Measurements from ENCODE around the gene FAF1. TPM values are rescaled to one million over a fixed set of nuclear protein-coding genes. Genes with fewer than 3 reads are reported as not detected.

The FAF1 gene
- polyA plus RNA-seq, 1 of the 3 experiments (the other 2 are of a cell fraction), result 8.7 TPM

GRCh38 chr1:50966991-50967390 lies 6.9 kb upstream of the FAF1 start:
- Histone ChIP-seq H3K27ac (ENCODE audit: low read depth in 2 of 2, low read length in 1 of 2) (peak overlapping the region; percentile 95; a peak in 3 of 4 replicates), H3F3A (replicated peaks; ENCODE audit: insufficient read depth) (peaks cover 23% of the 10 kb centered on the region), H3K4me3 (ENCODE audit: low read depth in 2 of 2, low read length in 1 of 2) (peak overlapping the region; percentile 96; a peak in 3 of 4 replicates), H3K36me3 (replicated peaks in 1 of 2; ENCODE audit: control insufficient read depth in 1 of 2, insufficient read depth in 2 of 2, low read length in 1 of 2) (no peaks in the 10 kb centered on the region), H3K27me3 (ENCODE audit: insufficient read depth) (no peaks in the 10 kb centered on the region), H3K4me1 (ENCODE audit: control insufficient read depth in 1 of 2, insufficient read depth in 2 of 2, low read depth in 1 of 2, low read length in 1 of 2) (no peaks in the 10 kb centered on the region; a peak in 1 of 4 replicates), H3K4me2 (peak overlapping the region; percentile 96), H3K79me2 (ENCODE audit: insufficient read depth) (peaks cover 34% of the 10 kb centered on the region), H3K9ac (peak overlapping the region; percentile 86; the same call in 1 of the 2 replicates), H3K9me2 (no peaks in the 10 kb centered on the region), H2AFZ (ENCODE audit: low read depth) (peak overlapping the region; percentile 86; the same call in 1 of the 2 replicates), H3K9me3 (no peaks in the 10 kb centered on the region), H4K20me1 (ENCODE audit: insufficient read depth) (no peaks in the 10 kb centered on the region)
- 68% methylated on average over 3 of the region's 3 CpGs for WGBS (ENCODE audit: low lambda C conversion rate)
- ChIA-PET CTCF (no interaction called here), POLR2A (no interaction called here)
- no peak for DNase-seq
- TF ChIP-seq FOXJ3 (CRISPR knock-in tag; IDR thresholded peaks at IDR 0.05), result no peak
- TF ChIP-seq MAX (IDR thresholded peaks at IDR 0.05; ENCODE audit: low read depth), result no peak
- no peak for TF ChIP-seq MEF2A (IDR thresholded peaks at IDR 0.05; ENCODE audit: borderline replicate concordance, low read depth)
- no peak for TF ChIP-seq ELF1 (IDR thresholded peaks at IDR 0.05)
- TF ChIP-seq NRF1 (IDR thresholded peaks at IDR 0.05; ENCODE audit: low read depth, low read length), result no peak
- no peak for TF ChIP-seq RCOR1 (IDR thresholded peaks at IDR 0.05; ENCODE audit: low read length)
- no peak for TF ChIP-seq SMC3 (IDR thresholded peaks at IDR 0.05; ENCODE audit: low read depth, low read length)

DNA sequence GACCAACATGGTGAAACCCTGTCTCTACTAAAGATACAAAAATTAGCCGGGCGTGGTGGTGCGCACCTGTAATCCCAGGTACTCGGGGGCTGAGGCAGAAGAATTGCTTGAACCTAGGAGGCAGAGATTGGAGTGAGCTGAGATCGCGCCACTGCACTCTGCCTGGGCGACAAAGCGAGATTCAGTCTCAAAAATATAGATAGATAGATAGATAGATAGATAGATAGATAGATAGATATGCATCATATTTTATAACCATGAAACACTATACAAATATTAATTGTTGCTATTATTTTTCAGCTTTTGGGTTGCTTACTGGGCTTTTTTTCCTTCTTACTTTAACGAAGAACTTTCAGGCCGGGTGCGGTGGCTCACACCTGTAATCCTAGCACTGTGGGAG lies 4.8 kb upstream of the FAF1 start:
- Histone ChIP-seq H3K4me3 (ENCODE audit: low read depth in 2 of 2, low read length in 1 of 2) (no peak overlapping the region), H4K20me1 (ENCODE audit: insufficient read depth) (no peaks in the 10 kb centered on the region), H3K79me2 (ENCODE audit: insufficient read depth) (peaks cover 13% of the 10 kb centered on the region), H3K9me2 (no peaks in the 10 kb centered on the region), H2AFZ (ENCODE audit: low read depth) (no peak overlapping the region), H3K27me3 (ENCODE audit: insufficient read depth) (no peaks in the 10 kb centered on the region), H3K9me3 (no peaks in the 10 kb centered on the region), H3K4me1 (ENCODE audit: control insufficient read depth in 1 of 2, insufficient read depth in 2 of 2, low read depth in 1 of 2, low read length in 1 of 2) (no peaks in the 10 kb centered on the region; a peak in 1 of 4 replicates), H3K36me3 (replicated peaks in 1 of 2; ENCODE audit: control insufficient read depth in 1 of 2, insufficient read depth in 2 of 2, low read length in 1 of 2) (no peaks in the 10 kb centered on the region), H3F3A (replicated peaks; ENCODE audit: insufficient read depth) (peaks cover 20% of the 10 kb centered on the region), H3K9ac (no peak overlapping the region), H3K4me2 (no peak overlapping the region), H3K27ac (ENCODE audit: low read depth in 2 of 2, low read length in 1 of 2) (no peak overlapping the region)
- WGBS (ENCODE audit: low lambda C conversion rate), result 94% methylated on average over 11 of the region's 11 CpGs
- CTCF ChIA-PET, result no interaction called here
- DNase-seq, result no peak
- POLR2A ChIA-PET, result no interaction called here
- TF ChIP-seq MAX (IDR thresholded peaks at IDR 0.05; ENCODE audit: low read depth) (no peak), MEF2A (IDR thresholded peaks at IDR 0.05; ENCODE audit: borderline replicate concordance, low read depth) (no peak), RAD21 (IDR thresholded peaks at IDR 0.05; ENCODE audit: low read length) (no peak)
- TF ChIP-seq, protein P1, sequence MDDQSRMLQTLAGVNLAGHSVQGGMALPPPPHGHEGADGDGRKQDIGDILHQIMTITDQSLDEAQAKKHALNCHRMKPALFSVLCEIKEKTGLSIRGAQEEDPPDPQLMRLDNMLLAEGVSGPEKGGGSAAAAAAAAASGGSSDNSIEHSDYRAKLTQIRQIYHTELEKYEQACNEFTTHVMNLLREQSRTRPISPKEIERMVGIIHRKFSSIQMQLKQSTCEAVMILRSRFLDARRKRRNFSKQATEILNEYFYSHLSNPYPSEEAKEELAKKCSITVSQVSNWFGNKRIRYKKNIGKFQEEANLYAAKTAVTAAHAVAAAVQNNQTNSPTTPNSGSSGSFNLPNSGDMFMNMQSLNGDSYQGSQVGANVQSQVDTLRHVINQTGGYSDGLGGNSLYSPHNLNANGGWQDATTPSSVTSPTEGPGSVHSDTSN (IDR thresholded peaks at IDR 0.05), result no peak

DNA sequence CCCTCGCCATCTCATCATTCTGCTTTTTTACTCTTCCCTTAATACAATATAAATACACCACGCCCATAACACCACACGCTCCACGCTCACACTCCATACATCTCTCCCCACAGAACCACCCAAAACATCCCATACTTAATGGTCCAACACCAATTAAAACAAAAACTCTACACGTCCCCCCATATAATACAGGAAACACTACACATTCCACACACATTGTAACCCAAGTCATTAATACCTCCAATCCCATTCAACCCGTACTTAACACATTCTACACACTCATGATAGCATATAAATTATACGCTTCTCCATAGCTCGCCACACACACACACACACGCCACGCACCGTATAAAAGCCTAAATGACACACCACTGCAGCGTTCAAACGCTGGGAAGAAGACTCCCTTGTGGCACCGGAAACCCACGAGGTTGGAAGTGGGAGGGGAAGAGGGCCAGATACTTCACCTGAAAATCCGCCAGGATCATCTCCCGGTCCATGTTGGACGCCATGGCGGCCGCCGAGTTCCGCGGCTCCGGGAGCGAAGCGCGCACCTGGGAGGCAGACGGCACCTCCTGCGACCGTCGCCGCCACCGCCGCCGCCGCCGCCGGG lies 659 bp downstream of the FAF1 start:
- peaks cover 3% of the 10 kb centered on the region; the same call in 1 of the 2 replicates for H4K20me1 ChIP-seq (ENCODE audit: insufficient read depth)
- no peaks in the 10 kb centered on the region for H3K36me3 ChIP-seq (replicated peaks in 1 of 2; ENCODE audit: control insufficient read depth in 1 of 2, insufficient read depth in 2 of 2, low read length in 1 of 2)
- under 1% methylated on average over 23 of the region's 38 CpGs for WGBS (ENCODE audit: low lambda C conversion rate)
- H2AFZ ChIP-seq (ENCODE audit: low read depth), result peak overlapping the region; percentile 78
- TF ChIP-seq SMC3 (IDR thresholded peaks at IDR 0.05; ENCODE audit: low read depth, low read length), result no peak
- no peak for TF ChIP-seq EP300 (IDR thresholded peaks at IDR 0.05; ENCODE audit: borderline replicate concordance in 1 of 2, low read depth in 1 of 2, low read length in 1 of 2)
- TF ChIP-seq GABPA (IDR thresholded peaks at IDR 0.05; ENCODE audit: low read depth), result no peak
- no peak for TF ChIP-seq ELF1 (IDR thresholded peaks at IDR 0.05)
- TF ChIP-seq SIN3A (IDR thresholded peaks at IDR 0.05; ENCODE audit: borderline replicate concordance, low read depth, low read length), result 0 out of 2 replicates have a peak, but pooled peaks have one; percentile 42
- no peak for TF ChIP-seq YY1 (IDR thresholded peaks at IDR 0.05; ENCODE audit: low read depth)
- no peak for TF ChIP-seq EZH2phosphoT487 (IDR thresholded peaks at IDR 0.05; ENCODE audit: borderline replicate concordance, low read depth)
- TF ChIP-seq MXI1 (IDR thresholded peaks at IDR 0.05; ENCODE audit: low read depth, low read length), result peak; percentile 62
- no peak for TF ChIP-seq MEF2A (IDR thresholded peaks at IDR 0.05; ENCODE audit: borderline replicate concordance, low read depth)
- TF ChIP-seq CTCF (IDR thresholded peaks at IDR 0.05), result no peak
- TF ChIP-seq NFIC (IDR thresholded peaks at IDR 0.05; ENCODE audit: borderline replicate concordance), result no peak
- H3F3A ChIP-seq (replicated peaks; ENCODE audit: insufficient read depth), result peaks cover 5% of the 10 kb centered on the region
- peak; percentile 41 for DNase-seq
- CTCF ChIA-PET, result interaction anchor here (1.0 kb wide), 1 partner anchor 30 kb away, joined by 6 read pairs; no protein-coding TSS in a partner anchor
- POLR2A ChIA-PET, result no interaction called here
- H3K4me3 ChIP-seq (ENCODE audit: low read depth in 2 of 2, low read length in 1 of 2), result peak overlapping the region; percentile 56 to 89
- peaks cover 0 to 2% of the 10 kb centered on the region in 2 experiments; a peak in 2 of 4 replicates for H3K4me1 ChIP-seq (ENCODE audit: control insufficient read depth in 1 of 2, insufficient read depth in 2 of 2, low read depth in 1 of 2, low read length in 1 of 2)
- peak overlapping the region; percentile 98 for H3K4me2 ChIP-seq
- H3K27ac ChIP-seq (ENCODE audit: low read depth in 2 of 2, low read length in 1 of 2), result peak overlapping the region; percentile 65 to 88
- H3K9me2 ChIP-seq, result no peaks in the 10 kb centered on the region
- H3K79me2 ChIP-seq (ENCODE audit: insufficient read depth), result peaks cover 52% of the 10 kb centered on the region
- H3K9ac ChIP-seq, result peak overlapping the region; percentile 69
- H3K9me3 ChIP-seq, result no peaks in the 10 kb centered on the region
- no peaks in the 10 kb centered on the region for H3K27me3 ChIP-seq (ENCODE audit: insufficient read depth)
